Testis (tissue), 2 donors: ENCODE data around the gene TNPO3.

Experiments
- CTCF ChIP-seq, 3 experiments: fragments of 450-650 bp in 2 of 3; fragments of 200-600 bp in 1 of 3; sonication (generic) in 1 of 3; IDR thresholded peaks; one replicate each; pipeline ENCODE4 v1.5.1; 2016 to 2019; ENCODE audit warnings: antibody characterized with exemption in 3 of 3, mild to moderate bottlenecking in 2 of 3, moderate library complexity in 1 of 3
- POLR2A ChIP-seq: fragments of 450-650 bp; IDR thresholded peaks from one replicate; pipeline ENCODE4 v1.6.1; 2017; ENCODE audit warnings: antibody characterized with exemption, mild to moderate bottlenecking, moderate library complexity

DNA sequence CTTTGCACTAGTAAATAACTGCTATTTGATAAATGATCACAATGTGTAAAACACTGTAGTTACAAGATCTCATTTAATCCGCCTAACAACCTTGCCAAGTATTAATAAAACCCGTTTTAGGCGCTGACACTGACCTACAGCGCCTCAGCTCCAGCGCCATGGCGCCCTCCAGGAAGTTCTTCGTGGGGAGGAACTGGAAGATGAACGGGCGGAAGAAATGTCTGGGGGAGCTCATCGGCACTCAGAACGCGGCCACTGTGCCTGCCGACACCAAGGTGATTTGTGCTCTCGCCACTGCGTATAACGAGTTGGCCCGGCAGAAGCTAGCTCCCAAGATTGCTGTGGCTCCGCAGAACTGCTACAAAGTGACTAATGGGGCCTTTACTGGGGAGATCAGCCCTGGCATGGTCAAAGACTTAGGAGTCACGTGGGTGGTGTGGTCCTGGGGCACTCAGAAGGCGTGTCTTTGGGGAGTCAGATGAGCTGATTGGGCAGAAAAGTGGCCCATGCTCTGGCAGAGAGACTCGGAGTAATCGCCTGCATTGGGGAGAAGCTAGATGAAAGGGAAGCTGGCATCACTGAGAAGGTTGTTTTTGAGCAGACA lies 1.1 kb upstream of the TNPO3 start:
- no peak for TF ChIP-seq CTCF (IDR thresholded peaks at IDR 0.05)
- no peak for TF ChIP-seq POLR2A
